Keratinocyte (primary cell): ENCODE measurements around the gene USP26.

Source experiments
- EZH2 ChIP-seq: IDR thresholded peaks from one replicate; pipeline ENCODE4 v1.6.1; 2012; ENCODE audit warnings: inconsistent platforms, mild to moderate bottlenecking, low read length, moderate library complexity
- TF ChIP-seq, protein P1 (sequence below), 3 experiments: IDR thresholded peaks in 1 of 3; conservative IDR thresholded peaks in 1 of 3; optimal IDR thresholded peaks in 1 of 3; 2 replicates in 2 of 3; 3 replicates in 1 of 3; pipeline versions ENCODE3 to v1.5.1; 2011; ENCODE audit warnings: low read length in 3 of 3, mild to moderate bottlenecking in 3 of 3, moderate library complexity in 2 of 3, control low read depth in 1 of 3, inconsistent platforms in 1 of 3; ENCODE audit not compliant: insufficient read depth in 2 of 3; ENCODE audit errors: extremely low read depth in 1 of 3

DNA sequence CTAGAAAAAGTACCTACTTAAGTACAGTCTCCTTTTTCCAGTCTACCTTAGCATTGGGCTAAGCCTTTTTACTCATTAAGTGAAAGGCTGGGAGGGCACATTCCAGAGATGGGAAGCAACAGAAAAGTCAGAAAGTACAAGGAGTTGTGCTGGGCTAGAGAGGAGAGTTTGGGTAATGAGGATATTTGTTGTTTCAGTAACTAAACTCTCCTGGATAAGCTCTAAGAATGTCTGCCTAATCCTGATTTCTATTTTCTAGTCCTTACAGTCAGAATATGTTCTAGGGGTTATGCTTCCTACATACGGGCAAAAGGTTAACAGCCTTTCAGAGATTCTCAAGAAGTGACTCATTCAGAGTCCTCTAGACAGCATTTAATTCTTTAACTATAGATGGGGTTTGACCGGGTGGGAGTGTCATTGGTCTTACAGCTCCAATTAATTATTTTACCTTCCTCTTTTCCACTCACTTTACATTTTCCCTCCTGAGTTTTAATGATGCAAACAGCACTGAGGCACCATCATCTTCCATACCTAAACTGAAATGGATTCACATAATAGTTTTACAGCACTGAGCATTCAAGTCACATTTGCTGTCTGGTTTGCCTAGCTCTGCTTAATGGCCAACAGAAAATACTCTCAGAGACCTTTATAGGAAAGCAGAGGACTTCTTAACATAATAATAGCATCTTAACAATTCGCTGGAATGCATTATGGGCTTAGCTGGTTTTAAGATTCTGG is 42.9 kb downstream of the USP26 start:
- TF ChIP-seq, protein P1, sequence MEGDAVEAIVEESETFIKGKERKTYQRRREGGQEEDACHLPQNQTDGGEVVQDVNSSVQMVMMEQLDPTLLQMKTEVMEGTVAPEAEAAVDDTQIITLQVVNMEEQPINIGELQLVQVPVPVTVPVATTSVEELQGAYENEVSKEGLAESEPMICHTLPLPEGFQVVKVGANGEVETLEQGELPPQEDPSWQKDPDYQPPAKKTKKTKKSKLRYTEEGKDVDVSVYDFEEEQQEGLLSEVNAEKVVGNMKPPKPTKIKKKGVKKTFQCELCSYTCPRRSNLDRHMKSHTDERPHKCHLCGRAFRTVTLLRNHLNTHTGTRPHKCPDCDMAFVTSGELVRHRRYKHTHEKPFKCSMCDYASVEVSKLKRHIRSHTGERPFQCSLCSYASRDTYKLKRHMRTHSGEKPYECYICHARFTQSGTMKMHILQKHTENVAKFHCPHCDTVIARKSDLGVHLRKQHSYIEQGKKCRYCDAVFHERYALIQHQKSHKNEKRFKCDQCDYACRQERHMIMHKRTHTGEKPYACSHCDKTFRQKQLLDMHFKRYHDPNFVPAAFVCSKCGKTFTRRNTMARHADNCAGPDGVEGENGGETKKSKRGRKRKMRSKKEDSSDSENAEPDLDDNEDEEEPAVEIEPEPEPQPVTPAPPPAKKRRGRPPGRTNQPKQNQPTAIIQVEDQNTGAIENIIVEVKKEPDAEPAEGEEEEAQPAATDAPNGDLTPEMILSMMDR (optimal IDR thresholded peaks at IDR 0.05 in 1 of 3, IDR thresholded peaks at IDR 0.05 in 1 of 3, conservative IDR thresholded peaks at IDR 0.05 in 1 of 3; ENCODE audit: extremely low read depth in 1 of 3, insufficient read depth in 2 of 3, low read length in 3 of 3), result no peak
- TF ChIP-seq EZH2, result no peak
